ENCODE results near the gene NACC2.

DNA sequence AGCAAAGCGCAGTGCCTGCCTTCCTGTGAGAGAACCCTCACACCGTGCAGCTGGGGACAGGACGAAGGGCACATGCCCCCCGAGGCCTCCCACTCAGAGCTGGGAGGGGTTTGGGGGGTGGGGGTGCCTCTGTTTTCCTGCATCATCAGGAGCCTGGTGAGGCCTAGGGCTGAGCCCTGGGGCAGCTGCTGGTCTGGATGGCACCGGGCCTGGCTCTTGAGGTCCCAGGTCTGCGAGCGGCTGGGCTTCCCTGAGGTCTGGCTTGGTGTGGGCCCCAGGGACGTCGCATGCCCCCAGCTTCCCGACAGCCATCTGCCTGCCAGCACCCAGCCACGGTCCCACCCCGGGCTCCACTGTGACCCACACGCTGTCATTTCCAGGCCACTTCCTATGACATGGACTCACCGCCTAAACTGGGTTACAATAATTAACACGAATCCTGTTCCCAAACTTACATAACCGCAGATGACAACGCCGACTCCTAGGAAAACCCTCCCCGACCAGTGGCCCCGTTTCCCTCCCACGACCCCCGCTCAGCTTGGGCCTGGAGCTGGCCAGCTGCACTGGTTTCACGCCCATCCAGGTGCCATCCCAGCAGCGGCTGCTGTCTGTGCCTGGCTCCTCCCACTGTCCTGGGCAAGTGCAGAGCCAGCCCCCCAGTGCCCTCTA, 8.7 kb downstream of the NACC2 start:
- no peak for TF ChIP-seq ARNTL (CRISPR knock-in tag; IDR thresholded peaks at IDR 0.05; ENCODE audit: borderline replicate concordance, low read depth)
- TF ChIP-seq BACH2 (CRISPR knock-in tag; IDR thresholded peaks at IDR 0.05; ENCODE audit: borderline replicate concordance) = no peak
- no peak for TF ChIP-seq ZC3H10 (CRISPR knock-in tag; IDR thresholded peaks at IDR 0.05)
- TF ChIP-seq, protein P1, sequence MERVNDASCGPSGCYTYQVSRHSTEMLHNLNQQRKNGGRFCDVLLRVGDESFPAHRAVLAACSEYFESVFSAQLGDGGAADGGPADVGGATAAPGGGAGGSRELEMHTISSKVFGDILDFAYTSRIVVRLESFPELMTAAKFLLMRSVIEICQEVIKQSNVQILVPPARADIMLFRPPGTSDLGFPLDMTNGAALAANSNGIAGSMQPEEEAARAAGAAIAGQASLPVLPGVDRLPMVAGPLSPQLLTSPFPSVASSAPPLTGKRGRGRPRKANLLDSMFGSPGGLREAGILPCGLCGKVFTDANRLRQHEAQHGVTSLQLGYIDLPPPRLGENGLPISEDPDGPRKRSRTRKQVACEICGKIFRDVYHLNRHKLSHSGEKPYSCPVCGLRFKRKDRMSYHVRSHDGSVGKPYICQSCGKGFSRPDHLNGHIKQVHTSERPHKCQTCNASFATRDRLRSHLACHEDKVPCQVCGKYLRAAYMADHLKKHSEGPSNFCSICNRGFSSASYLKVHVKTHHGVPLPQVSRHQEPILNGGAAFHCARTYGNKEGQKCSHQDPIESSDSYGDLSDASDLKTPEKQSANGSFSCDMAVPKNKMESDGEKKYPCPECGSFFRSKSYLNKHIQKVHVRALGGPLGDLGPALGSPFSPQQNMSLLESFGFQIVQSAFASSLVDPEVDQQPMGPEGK (CRISPR knock-in tag; IDR thresholded peaks at IDR 0.05; ENCODE audit: borderline replicate concordance) = no peak
- TF ChIP-seq SNAI2 (CRISPR knock-in tag; IDR thresholded peaks at IDR 0.05) = no peak
- no peak for TF ChIP-seq ZNF8 (CRISPR knock-in tag; IDR thresholded peaks at IDR 0.05)
- TF ChIP-seq RARB (CRISPR knock-in tag; IDR thresholded peaks at IDR 0.05) = no peak
- TF ChIP-seq, protein P2, sequence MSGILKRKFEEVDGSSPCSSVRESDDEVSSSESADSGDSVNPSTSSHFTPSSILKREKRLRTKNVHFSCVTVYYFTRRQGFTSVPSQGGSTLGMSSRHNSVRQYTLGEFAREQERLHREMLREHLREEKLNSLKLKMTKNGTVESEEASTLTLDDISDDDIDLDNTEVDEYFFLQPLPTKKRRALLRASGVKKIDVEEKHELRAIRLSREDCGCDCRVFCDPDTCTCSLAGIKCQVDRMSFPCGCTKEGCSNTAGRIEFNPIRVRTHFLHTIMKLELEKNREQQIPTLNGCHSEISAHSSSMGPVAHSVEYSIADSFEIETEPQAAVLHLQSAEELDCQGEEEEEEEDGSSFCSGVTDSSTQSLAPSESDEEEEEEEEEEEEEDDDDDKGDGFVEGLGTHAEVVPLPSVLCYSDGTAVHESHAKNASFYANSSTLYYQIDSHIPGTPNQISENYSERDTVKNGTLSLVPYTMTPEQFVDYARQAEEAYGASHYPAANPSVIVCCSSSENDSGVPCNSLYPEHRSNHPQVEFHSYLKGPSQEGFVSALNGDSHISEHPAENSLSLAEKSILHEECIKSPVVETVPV (CRISPR knock-in tag; IDR thresholded peaks at IDR 0.05) = no peak
